NCI-H446 (cell line): ENCODE measurements around the gene BIRC7.

ENCODE experiments used
- DNase-seq, 2 experiments: peaks; one replicate each; lab custom pipeline; 2025; lab: John Stamatoyannopoulos, UW

Gene BIRC7

GRCh38 chr20:63235399-63235983 lies at the start of gene BIRC7:
TSS of gene BIRC7 (plus strand) at chr20:63235905. CDS start at chr20:63236097, 192 bp downstream.
- DNase-seq, result no peak

GRCh38 chr20:63186084-63186483 lies 49.6 kb upstream of the BIRC7 start:
- DNase-seq, result no peak

GRCh38 chr20:63186528-63187316 lies 49.0 kb upstream of the BIRC7 start:
- DNase-seq, result no peak

GRCh38 chr20:63187338-63188158 lies 48.2 kb upstream of the BIRC7 start:
- DNase-seq, result no peak

- no peak for DNase-seq
These were observed 47.6 kb upstream of the BIRC7 start for GRCh38 chr20:63188159-63188442.

GRCh38 chr20:63188641-63189321 lies 46.9 kb upstream of the BIRC7 start:
- DNase-seq, result no peak

GRCh38 chr20:63189322-63189642 lies 46.4 kb upstream of the BIRC7 start:
- no peak for DNase-seq

GRCh38 chr20:63189846-63190559 lies 45.7 kb upstream of the BIRC7 start:
- DNase-seq, result no peak

GRCh38 chr20:63190828-63191227 lies 44.9 kb upstream of the BIRC7 start:
- no peak for DNase-seq

GRCh38 chr20:63191400-63191799 lies 44.3 kb upstream of the BIRC7 start:
- DNase-seq, result peak; percentile 56 to 62

GRCh38 chr20:63192721-63193120 lies 43.0 kb upstream of the BIRC7 start:
- no peak for DNase-seq

- DNase-seq, result no peak
These were observed 41.5 kb upstream of the BIRC7 start for GRCh38 chr20:63194007-63194796.

GRCh38 chr20:63194797-63195173 lies 40.9 kb upstream of the BIRC7 start:
- DNase-seq, result no peak

GRCh38 chr20:63196768-63197470 lies 38.8 kb upstream of the BIRC7 start:
- DNase-seq, result no peak

- no peak for DNase-seq
These were observed 37.1 kb upstream of the BIRC7 start for GRCh38 chr20:63198606-63199005.

GRCh38 chr20:63202021-63202420 lies 33.7 kb upstream of the BIRC7 start:
- DNase-seq, result no peak

- no peak for DNase-seq
These were observed 32.7 kb upstream of the BIRC7 start for GRCh38 chr20:63202811-63203526.

GRCh38 chr20:63204362-63204761 lies 31.3 kb upstream of the BIRC7 start:
- no peak for DNase-seq

GRCh38 chr20:63205896-63206295 lies 29.8 kb upstream of the BIRC7 start:
- DNase-seq, result no peak

GRCh38 chr20:63206878-63207277 lies 28.8 kb upstream of the BIRC7 start:
- DNase-seq, result no peak
